ENCODE results near the gene OPN1MW.
"Not testable (repeated sequence)": the region's sequence is repeated elsewhere in the genome, so short reads cannot be mapped to it uniquely, and the experiment has no call there.

The OPN1MW gene

GRCh38 chrX:154211057-154211456, 28.7 kb downstream of the OPN1MW start:
- DNase-seq (ENCODE audit: low read depth in 3 of 3), result not testable (repeated sequence)

DNA sequence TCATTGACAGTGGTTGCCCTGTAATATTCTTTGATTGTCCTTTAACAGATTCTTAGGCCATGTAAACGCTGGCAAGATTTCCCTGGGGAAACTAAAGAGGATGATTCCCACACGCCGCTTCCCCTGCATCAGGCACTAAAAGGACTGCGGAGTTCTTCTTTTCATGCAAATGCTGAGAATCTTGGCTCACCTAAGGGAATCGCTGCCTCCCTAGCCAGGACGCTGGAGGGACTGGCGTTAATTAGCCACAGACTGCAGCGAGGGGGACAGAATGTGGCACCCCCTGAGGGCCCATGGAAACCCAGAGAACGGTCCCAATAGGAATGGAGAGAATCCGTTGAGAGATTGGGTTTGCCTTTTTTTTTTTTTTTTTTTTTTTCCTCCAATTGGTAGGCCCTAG, 29.1 kb downstream of the OPN1MW start:
- DNase-seq (ENCODE audit: low read depth in 3 of 3), result not testable (repeated sequence)

GRCh38 chrX:154219456-154219855, 37.1 kb downstream of the OPN1MW start, which contains the start of gene OPN1MW2:
Gene OPN1MW2 (plus strand): TSS chrX:154219756. CDS start chrX:154219816, 60 bp downstream.
- not testable (repeated sequence) for DNase-seq (ENCODE audit: low read depth in 3 of 3)

DNA sequence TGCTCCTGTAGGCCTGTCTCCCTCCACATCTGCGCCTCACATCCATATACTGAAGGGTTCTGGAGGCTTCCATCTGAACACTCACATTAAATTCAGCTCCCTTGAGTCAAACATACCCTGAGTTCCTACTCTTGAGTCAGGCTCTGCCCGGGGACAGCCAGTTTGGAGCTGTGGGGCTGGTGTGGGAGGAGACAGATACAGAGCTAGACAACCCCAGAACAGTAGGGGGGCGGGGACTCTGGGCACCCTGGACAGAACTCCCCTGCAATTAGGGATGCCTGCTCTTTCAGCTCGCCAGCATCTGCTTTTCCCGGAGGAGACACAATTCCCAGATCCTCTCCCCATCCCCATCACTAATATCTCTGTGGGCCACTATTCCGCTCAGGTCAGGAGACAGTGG, 42.9 kb downstream of the OPN1MW start:
- not testable (repeated sequence) for DNase-seq (ENCODE audit: low read depth in 3 of 3)

DNA sequence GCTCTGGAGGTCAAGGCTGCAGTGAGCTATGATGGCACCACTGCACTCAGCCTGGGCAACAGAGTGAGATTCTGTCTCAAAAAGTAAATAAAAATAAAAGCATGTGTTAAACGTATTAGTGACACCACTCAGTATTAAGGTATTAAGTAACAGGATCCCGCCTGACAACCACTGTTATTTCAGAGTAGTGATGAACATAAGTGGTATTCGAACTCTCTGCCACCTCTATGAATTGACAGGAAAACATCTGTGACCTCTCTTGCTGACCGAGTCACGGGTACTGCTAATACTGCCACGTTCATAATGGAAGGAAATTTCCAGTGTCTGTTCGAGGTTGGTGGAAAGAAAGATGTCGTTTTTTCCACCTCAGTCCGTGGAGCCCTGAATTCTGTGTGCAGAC, 44.3 kb downstream of the OPN1MW start:
- DNase-seq (ENCODE audit: low read depth in 3 of 3), result not testable (repeated sequence)

- DNase-seq (ENCODE audit: low read depth in 3 of 3), result not testable (repeated sequence)
Measured at GRCh38 chrX:154231443-154231842, 49.0 kb downstream of the OPN1MW start.

- DNase-seq (ENCODE audit: low read depth in 3 of 3), result not testable (repeated sequence)
Measured at GRCh38 chrX:154233620-154234019, 51.2 kb downstream of the OPN1MW start.

- not testable (repeated sequence) for DNase-seq (ENCODE audit: low read depth in 3 of 3)
Measured at GRCh38 chrX:154238939-154239559, 56.7 kb downstream of the OPN1MW start.

DNA sequence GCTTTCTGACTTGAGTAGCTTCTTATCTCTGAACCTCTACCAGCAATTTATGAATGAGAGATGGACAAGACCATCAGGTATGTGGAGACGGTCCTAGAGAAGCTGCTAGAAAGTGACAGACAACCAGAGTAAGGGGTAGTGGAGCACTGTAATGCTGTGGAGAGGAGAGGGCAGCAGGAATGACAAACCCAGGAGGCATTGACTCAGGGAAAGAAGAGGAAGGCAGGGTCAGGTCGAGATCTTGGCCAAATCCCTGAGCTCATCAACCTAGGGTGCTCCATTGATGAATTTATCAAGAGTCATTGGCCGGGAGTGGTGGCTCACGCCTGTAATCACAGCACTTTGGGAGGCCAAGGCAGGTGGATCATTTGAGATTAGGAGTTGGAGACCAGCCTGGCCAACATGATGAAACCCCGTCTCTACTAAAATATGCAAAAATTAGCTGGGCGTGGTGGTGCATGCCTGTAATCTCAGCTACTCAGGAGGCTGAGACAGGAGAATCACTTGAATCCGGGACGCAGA, 57.6 kb downstream of the OPN1MW start:
- DNase-seq (ENCODE audit: low read depth in 3 of 3), result not testable (repeated sequence)
